HEK293 (cell line): Measurements from ENCODE around the gene CDK5.
A peak's percentile ranks its signal among the peaks of the same experiment; 100 is the strongest.

ENCODE experiments used
- CTCF ChIA-PET: fragments of 350-600 bp; formaldehyde crosslinking; extraction: SDS; loops from one replicate; lab custom pipeline; 2021; ENCODE audit warnings: antibody characterized with exemption; lab: Yijun Ruan, JAX
- POLR2A ChIA-PET: fragments of 300-600 bp; formaldehyde crosslinking; extraction: SDS; loops from one replicate; lab custom pipeline; 2020; ENCODE audit warnings: antibody characterized with exemption, inconsistent platforms; lab: Yijun Ruan, JAX
- H3K27ac ChIP-seq: fragments of 200-500 bp; sonication (Bioruptor generic); 2 replicates; pipeline ENCODE4 v1.5.1; 2014; ENCODE audit warnings: low read depth, low read length, control low read depth, inconsistent platforms; ENCODE audit errors: extremely low read depth
- H3K36me3 ChIP-seq, 2 experiments: fragments of 200-500 bp in 1 of 2; sonication (Bioruptor generic) in 1 of 2; 1 replicate in 1 of 2; 2 replicates in 1 of 2; pipeline ENCODE4 v1.5.1; 2014 to 2017; ENCODE audit warnings: inconsistent platforms in 2 of 2, low read length in 2 of 2; ENCODE audit not compliant: control insufficient read depth in 2 of 2, insufficient read depth in 1 of 2
- H3K4me1 ChIP-seq: fragments of 200-500 bp; sonication (Bioruptor generic); 2 replicates; pipeline ENCODE4 v1.5.1; 2014; ENCODE audit warnings: mild to moderate bottlenecking, low read length, inconsistent platforms; ENCODE audit not compliant: control insufficient read depth, insufficient read depth
- H3K4me3 ChIP-seq: 2 replicates; pipeline ENCODE4 v1.5.1; 2011; ENCODE audit warnings: low read depth, mild to moderate bottlenecking, control low read depth, low read length, moderate library complexity
- H3K9me3 ChIP-seq: fragments of 200-500 bp; sonication (Bioruptor generic); 2 replicates; pipeline ENCODE4 v1.5.1; 2014; ENCODE audit warnings: low read depth, low read length, inconsistent platforms; ENCODE audit not compliant: control insufficient read depth, insufficient read depth
- OVOL3 ChIP-seq: fragments of 450-650 bp; formaldehyde crosslinking; IDR thresholded peaks from 2 replicates; pipeline ENCODE4 v1.5.1; 2016; ENCODE audit warnings: missing biosample characterization, missing genetic modification characterization
- PRDM4 ChIP-seq: fragments of 450-650 bp; formaldehyde crosslinking; IDR thresholded peaks from 2 replicates; pipeline ENCODE4 v1.5.1; 2017; ENCODE audit warnings: missing biosample characterization, missing genetic modification characterization
- REPIN1 ChIP-seq: fragments of 450-650 bp; formaldehyde crosslinking; IDR thresholded peaks from 2 replicates; pipeline ENCODE4 v1.5.1; 2017; ENCODE audit warnings: missing biosample characterization, missing genetic modification characterization, low read depth
- TRIM28 ChIP-seq: IDR thresholded peaks from 2 replicates; pipeline ENCODE4 v1.6.1; 2011; ENCODE audit warnings: low read length, control low read depth, borderline replicate concordance
- ZBTB7A ChIP-seq: fragments of 450-650 bp; formaldehyde crosslinking; IDR thresholded peaks from 2 replicates; pipeline ENCODE4 v1.5.1; 2016; ENCODE audit warnings: low read depth, missing biosample characterization, missing genetic modification characterization
- ZFHX2 ChIP-seq: fragments of 450-650 bp; formaldehyde crosslinking; conservative IDR thresholded peaks from 2 replicates; pipeline ENCODE4 v1.5.1; 2016; ENCODE audit warnings: missing biosample characterization, missing genetic modification characterization
- ZNF157 ChIP-seq: fragments of 450-650 bp; formaldehyde crosslinking; IDR thresholded peaks from 2 replicates; pipeline ENCODE4 v1.5.1; 2016; ENCODE audit warnings: missing biosample characterization, missing genetic modification characterization
- ZNF202 ChIP-seq: fragments of 450-650 bp; formaldehyde crosslinking; IDR thresholded peaks from 2 replicates; pipeline ENCODE4 v1.5.1; 2016; ENCODE audit warnings: missing biosample characterization, missing genetic modification characterization, borderline replicate concordance
- ZNF23 ChIP-seq: fragments of 450-650 bp; formaldehyde crosslinking; IDR thresholded peaks from 2 replicates; pipeline ENCODE4 v1.5.1; 2016; ENCODE audit warnings: missing biosample characterization, missing genetic modification characterization, borderline replicate concordance
- ZNF501 ChIP-seq: fragments of 450-650 bp; formaldehyde crosslinking; IDR thresholded peaks from 2 replicates; pipeline ENCODE4 v1.5.1; 2016; ENCODE audit warnings: missing biosample characterization, missing genetic modification characterization
- ZNF521 ChIP-seq: fragments of 450-650 bp; formaldehyde crosslinking; IDR thresholded peaks from 2 replicates; pipeline ENCODE4 v1.5.1; 2017; ENCODE audit warnings: missing biosample characterization, mild to moderate bottlenecking, missing genetic modification characterization
- ZNF658 ChIP-seq: fragments of 450-650 bp; formaldehyde crosslinking; IDR thresholded peaks from 2 replicates; pipeline ENCODE4; 2016; ENCODE audit warnings: missing biosample characterization, missing genetic modification characterization
- ZNF701 ChIP-seq: fragments of 450-650 bp; formaldehyde crosslinking; IDR thresholded peaks from 2 replicates; pipeline ENCODE4 v1.5.1; 2016; ENCODE audit warnings: missing biosample characterization, missing genetic modification characterization
- TF ChIP-seq, protein P1 (sequence below): fragments of 450-650 bp; formaldehyde crosslinking; IDR thresholded peaks from 2 replicates; pipeline ENCODE4 v1.5.1; 2016; ENCODE audit warnings: missing biosample characterization, missing genetic modification characterization
- TF ChIP-seq, protein P2 (sequence below): fragments of 450-650 bp; formaldehyde crosslinking; IDR thresholded peaks from 2 replicates; pipeline ENCODE4 v1.5.1; 2016; ENCODE audit warnings: missing biosample characterization, missing genetic modification characterization

Gene CDK5

DNA sequence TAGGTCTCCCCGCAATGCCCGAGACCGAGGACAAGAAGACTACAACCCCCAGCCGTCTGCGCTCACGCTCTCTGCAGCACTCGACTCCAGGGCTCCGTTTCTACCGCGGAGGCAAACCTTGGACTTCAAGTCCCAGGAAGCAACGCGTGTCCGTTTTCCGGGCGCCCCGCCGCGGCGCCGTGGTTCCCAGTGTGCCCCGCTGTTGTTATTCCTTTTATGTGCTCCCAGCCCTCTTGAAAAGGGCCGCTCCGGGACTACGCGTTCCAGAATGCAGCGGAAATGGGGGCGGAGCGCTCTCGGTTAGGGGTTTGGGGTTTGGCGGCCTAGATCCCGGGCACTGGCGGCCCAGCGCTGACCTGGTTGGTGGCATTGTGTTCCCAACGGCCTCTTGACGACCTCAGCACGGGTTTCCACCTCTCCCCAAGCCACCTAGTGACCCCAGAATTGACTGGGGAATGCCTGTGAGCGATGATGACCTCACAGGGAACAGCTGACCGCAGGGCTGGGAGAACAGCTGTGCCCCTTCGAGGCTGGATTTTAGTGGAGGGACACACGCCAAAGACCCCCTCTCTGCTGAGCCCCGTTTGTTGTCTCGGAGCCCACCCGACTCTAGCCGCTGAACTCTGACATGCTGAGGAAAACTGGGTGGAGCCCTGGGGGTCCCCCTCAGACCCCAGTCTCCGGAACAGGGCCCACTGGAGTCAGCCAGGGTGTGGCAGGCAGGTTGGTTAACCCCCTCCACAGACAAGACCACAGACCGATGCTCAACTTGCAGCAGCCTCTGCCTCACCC lies 488 bp upstream of the CDK5 start (continued):
- TF ChIP-seq ZNF23 (tag by site-specific recombination) (no peak), ZFHX2 (tag by site-specific recombination) (0 out of 2 replicates have a peak, but pooled peaks have one; percentile 23), TRIM28 (0 out of 2 replicates have a peak, but pooled peaks have one; percentile 26), ZNF501 (tag by site-specific recombination) (peak; percentile 46; the same call in 1 of the 2 replicates), ZNF701 (tag by site-specific recombination) (no peak)
- TF ChIP-seq, protein P1, sequence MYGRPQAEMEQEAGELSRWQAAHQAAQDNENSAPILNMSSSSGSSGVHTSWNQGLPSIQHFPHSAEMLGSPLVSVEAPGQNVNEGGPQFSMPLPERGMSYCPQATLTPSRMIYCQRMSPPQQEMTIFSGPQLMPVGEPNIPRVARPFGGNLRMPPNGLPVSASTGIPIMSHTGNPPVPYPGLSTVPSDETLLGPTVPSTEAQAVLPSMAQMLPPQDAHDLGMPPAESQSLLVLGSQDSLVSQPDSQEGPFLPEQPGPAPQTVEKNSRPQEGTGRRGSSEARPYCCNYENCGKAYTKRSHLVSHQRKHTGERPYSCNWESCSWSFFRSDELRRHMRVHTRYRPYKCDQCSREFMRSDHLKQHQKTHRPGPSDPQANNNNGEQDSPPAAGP (tag by site-specific recombination), result peak; percentile 31; the same call in 1 of the 2 replicates

GRCh38 chr7:151056666-151057505 lies 811 bp downstream of the CDK5 start:
- Histone ChIP-seq H3K4me3 (peak overlapping the region; percentile 67), H3K9me3 (no peaks in the 10 kb centered on the region), H3K36me3 (peaks cover 0 to 38% of the 10 kb centered on the region in 2 experiments; a peak in 1 of 3 replicates), H3K27ac (no peak overlapping the region), H3K4me1 (no peaks in the 10 kb centered on the region; the same call in 1 of the 2 replicates)
- ChIA-PET POLR2A (interaction anchor here (0.9 to 2.1 kb wide), 6 partner anchors 10 to 44 kb away, joined by 3 to 11 read pairs (median 6); partner anchors contain the start of genes ABCB8 and FASTK), CTCF (interaction anchor here (0.6 to 1.7 kb wide), 3 partner anchors 37 to 157 kb away, joined by 3 to 4 read pairs (median 4); no protein-coding TSS in a partner anchor)
- TF ChIP-seq ZNF157 (tag by site-specific recombination) (no peak), PRDM4 (tag by site-specific recombination) (no peak), ZNF521 (tag by site-specific recombination) (no peak), ZBTB7A (tag by site-specific recombination) (peak; percentile 37; the same call in 1 of the 2 replicates), ZNF202 (tag by site-specific recombination) (no peak), TRIM28 (no peak), ZNF658 (tag by site-specific recombination) (no peak)
- TF ChIP-seq, protein P2, sequence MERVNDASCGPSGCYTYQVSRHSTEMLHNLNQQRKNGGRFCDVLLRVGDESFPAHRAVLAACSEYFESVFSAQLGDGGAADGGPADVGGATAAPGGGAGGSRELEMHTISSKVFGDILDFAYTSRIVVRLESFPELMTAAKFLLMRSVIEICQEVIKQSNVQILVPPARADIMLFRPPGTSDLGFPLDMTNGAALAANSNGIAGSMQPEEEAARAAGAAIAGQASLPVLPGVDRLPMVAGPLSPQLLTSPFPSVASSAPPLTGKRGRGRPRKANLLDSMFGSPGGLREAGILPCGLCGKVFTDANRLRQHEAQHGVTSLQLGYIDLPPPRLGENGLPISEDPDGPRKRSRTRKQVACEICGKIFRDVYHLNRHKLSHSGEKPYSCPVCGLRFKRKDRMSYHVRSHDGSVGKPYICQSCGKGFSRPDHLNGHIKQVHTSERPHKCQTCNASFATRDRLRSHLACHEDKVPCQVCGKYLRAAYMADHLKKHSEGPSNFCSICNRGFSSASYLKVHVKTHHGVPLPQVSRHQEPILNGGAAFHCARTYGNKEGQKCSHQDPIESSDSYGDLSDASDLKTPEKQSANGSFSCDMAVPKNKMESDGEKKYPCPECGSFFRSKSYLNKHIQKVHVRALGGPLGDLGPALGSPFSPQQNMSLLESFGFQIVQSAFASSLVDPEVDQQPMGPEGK (tag by site-specific recombination), result no peak

- Histone ChIP-seq H3K36me3 (peaks cover 0 to 35% of the 10 kb centered on the region in 2 experiments; a peak in 1 of 3 replicates), H3K4me1 (no peaks in the 10 kb centered on the region; the same call in 1 of the 2 replicates), H3K4me3 (no peak overlapping the region), H3K9me3 (no peaks in the 10 kb centered on the region), H3K27ac (no peak overlapping the region)
- CTCF ChIA-PET, result interaction anchor here (1.7 kb wide), 1 partner anchor 37 kb away, joined by 4 read pairs; no protein-coding TSS in a partner anchor
- POLR2A ChIA-PET, result interaction anchor here (1.9 kb wide), 1 partner anchor 28 kb away, joined by 8 read pairs; the partner anchor contains the start of gene ABCB8
- no peak for TF ChIP-seq REPIN1
- TF ChIP-seq OVOL3 (tag by site-specific recombination), result no peak
These were observed 1.4 kb downstream of the CDK5 start for GRCh38 chr7:151056283-151056665.
